G401 (cell line): ENCODE measurements around the gene MZB1. TPM values are rescaled to one million over a fixed set of nuclear protein-coding genes. Genes with fewer than 3 reads are reported as not detected.
"Not testable (repeated sequence)": the region's sequence is repeated elsewhere in the genome, so short reads cannot be mapped to it uniquely, and the experiment has no call there.

Source experiments
- DNase-seq: peaks from one replicate; pipeline ENCODE4 v3.0.0-alpha.2; 2015; ENCODE audit warnings: low spot score
- in situ Hi-C: cut with HindIII; loops from 2 replicates; pipeline ENCODE4 v1.10.0; 2016; ENCODE audit warnings: low sequenced_read_pairs, mixed read lengths
- total RNA-seq: library from RNA; depleted of rRNA; stranded (reverse); fragments of >200 nt; shearing (Covaris generic); gene quantifications from 2 replicates; pipeline ENCODE4 v1.2.3, GENCODE V29; 2014

The MZB1 gene
- total RNA-seq, 1 experiment from 2014 or later, result not detected

DNA sequence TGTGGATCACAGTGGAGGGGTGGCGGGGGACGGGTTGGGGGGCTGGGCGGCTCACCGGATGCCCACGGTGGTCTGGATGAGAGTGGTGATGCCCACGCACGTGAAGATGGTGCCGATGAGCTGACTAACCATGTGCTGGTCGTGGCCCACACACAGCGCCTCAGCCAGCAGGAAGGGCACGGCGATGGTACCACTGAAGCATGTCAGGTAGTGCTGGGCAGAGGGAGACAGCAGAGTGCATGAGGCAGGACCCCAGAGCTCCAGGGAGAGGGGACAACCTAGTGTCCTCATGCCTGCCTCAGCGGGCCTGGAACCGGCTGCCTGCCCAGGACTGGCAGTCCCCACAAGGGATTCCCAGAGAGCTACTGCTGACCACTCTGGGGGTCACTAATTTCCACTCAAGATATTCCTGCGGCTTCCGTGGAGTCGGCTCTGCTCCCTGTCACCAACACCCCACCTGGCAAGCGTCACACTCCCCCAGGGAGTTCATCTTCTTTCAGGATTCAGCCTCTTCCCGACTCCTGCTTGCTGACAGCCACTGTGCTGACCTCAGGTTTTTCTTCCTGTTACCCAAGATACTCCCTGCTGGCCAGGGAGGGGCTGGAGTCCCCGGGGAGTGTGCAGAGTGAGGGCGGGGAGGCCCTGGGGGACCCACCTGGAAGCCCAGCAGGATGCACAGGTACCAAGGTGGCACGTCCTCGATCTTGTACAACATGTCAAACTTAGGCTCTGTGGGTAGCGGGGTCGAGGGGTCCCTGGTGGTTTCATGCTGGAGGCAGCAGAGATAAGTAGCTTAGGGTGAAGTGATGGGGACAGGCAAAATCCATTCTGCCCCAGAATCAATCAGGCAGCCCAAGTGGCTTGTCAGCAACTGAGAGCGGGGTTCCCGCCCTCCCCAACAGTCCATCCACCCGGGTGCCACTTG lies 7.6 kb downstream of the MZB1 start:
- no peak for DNase-seq
- in situ Hi-C loops, result no loop called here

DNA sequence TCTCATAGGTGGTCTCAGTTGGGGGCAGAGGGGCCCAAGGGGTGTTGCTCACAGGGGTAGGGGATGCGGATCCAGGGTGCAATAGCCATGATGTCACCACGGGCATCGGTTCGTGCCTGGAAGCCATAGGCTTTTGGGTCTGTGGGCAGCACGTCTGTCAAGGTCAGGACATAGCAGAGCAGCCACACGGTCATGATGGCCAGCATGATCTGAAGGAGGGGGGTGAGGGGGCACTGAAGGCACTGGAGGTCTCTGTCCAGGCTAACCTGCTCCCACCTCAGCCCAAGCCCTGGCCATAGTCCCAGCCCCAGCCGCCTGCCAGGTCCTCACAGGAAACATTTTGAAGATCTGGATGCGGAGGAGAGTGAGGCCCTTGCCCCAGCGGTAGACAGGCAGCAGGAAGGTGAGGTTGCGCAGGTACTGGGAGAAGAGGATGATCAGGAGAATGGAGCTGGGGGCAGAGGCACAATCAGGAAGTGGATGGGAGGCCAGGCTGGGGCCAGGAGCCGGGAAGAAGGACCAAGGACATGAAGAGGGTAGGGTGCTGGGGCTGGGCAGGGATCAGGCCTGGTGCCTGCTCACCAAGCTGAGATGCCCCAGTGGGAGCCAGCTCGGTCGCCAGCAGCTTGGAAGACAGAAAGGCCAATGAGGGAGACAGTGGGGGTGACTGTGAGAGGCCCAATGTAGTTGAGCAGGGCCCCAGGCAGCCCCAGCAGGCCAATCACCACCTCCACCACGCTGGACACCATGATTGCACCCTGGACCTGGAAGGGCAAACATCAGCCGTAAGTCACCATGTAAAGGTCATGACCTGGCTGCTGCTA lies 9.9 kb downstream of the MZB1 start:
- no peak for DNase-seq
- in situ Hi-C loops, result no loop called here

DNA sequence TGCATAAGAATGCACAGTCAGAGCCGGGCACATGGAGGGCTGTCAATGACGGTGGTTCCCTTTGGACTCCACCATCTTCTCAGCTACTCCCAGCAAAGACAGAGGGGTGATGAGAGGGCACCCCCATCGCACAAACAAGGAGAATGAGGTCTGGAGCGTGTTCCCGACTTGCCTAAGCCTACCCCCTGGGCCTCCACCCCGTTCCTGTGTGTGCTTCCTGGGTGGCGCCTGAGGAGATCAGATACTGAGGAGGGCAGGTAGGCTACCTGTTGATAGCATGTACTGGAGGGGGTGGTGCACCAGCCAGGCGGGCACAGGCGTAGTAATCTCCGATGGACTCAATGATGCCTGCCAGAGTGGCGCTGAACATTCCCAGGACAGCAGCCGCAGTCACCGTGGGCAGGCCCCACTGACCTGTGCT lies 10.8 kb downstream of the MZB1 start:
- no peak for DNase-seq
- in situ Hi-C loops, result no loop called here

DNA sequence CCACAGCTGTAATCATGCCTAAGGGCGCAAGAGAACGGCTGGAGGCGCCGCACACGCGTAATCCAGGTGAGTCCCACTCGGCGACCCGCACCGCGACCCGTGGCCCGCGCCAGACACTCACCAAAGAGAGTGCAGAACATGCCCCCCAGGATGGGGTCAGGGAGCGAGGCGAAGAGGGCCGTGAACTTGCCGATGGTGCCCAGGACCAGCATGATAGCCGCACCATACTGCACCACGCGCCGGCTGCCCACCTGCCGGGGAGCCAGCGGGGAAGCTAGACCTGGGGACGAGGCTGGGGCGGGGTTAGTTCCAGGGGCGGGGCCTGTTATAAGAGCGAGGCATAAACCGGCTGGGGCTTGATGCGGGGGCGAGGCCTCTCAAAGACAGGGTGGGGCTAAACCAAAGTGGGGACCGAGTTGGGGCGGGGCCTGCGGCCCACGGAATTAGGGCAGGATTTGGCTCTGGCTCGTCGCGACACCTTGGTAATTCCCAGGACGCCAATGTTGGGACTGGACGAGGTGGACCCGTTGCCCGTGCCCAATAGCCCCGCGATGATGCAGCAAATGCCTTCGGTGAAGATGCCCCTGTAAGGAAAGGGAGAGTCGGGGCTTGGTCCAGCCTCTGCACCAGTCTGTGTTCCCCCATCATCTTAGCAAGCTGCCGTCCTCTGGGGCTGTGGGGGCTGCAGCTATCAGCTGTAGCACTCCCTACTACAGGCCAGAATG lies 11.4 kb downstream of the MZB1 start:
- DNase-seq, result no peak

DNA sequence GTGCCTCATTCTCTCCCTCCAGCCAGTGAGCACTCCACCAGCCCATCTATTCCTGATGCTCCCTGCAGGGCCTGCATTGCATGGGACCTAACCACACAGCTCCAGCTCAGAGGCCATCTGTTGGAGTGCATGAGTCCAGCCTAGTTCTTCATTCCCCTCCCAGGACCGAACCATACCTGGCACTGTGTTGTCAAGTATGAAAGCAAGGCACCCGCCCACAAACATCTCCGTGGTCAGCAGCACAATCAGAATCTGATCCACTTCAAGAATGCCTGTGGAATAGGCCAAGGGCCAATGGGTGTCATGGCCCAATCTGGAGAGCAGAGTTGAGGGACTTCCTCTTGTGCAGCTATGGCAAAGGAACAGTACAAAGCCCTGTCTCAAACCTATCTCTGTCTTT lies 12.5 kb downstream of the MZB1 start:
- DNase-seq, result no peak
- in situ Hi-C loops, result no loop called here

More for the DNA sequence above, 11.4 kb downstream of the MZB1 start:
- in situ Hi-C loops, result no loop called here

DNA sequence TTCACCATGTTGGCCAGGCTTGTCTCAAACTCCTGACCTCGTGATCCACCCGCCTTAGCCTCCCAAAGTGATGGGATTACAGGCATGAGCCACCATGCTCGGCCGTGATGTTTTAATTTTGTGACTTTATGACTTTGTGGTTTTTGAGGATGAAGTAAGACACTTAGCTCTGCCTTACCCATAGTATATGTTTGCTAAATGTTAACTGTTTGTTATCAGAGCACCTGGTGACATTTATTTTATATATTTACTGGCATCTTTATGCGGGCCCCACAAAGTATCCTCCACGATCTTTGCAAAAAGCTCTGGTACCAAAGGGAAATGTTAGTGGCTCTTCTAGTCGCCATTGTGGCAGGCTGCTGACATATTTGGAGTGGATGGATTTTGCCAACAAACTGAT lies 13.3 kb downstream of the MZB1 start:
- in situ Hi-C loops, result no loop called here
- no peak for DNase-seq

DNA sequence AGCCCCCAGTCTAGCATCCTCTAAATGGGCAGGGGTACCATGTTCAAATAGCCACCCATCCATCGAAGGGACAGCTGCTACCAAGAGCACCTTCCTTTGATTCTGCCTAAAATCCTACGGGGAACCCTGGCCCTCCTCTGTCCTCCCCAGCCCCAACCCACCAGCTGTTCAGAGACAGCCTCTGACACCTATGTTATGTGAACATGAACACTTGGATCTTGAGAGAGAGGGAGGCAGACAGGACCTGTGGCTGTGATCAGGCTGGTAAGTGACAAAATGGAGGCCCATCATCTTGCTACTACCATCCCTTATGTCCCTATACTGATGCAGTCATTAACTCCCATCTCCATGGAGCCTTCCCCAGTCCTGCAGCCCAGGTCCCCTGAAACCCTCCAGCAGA lies 14.8 kb downstream of the MZB1 start:
- in situ Hi-C loops, result no loop called here
- DNase-seq, result no peak

DNA sequence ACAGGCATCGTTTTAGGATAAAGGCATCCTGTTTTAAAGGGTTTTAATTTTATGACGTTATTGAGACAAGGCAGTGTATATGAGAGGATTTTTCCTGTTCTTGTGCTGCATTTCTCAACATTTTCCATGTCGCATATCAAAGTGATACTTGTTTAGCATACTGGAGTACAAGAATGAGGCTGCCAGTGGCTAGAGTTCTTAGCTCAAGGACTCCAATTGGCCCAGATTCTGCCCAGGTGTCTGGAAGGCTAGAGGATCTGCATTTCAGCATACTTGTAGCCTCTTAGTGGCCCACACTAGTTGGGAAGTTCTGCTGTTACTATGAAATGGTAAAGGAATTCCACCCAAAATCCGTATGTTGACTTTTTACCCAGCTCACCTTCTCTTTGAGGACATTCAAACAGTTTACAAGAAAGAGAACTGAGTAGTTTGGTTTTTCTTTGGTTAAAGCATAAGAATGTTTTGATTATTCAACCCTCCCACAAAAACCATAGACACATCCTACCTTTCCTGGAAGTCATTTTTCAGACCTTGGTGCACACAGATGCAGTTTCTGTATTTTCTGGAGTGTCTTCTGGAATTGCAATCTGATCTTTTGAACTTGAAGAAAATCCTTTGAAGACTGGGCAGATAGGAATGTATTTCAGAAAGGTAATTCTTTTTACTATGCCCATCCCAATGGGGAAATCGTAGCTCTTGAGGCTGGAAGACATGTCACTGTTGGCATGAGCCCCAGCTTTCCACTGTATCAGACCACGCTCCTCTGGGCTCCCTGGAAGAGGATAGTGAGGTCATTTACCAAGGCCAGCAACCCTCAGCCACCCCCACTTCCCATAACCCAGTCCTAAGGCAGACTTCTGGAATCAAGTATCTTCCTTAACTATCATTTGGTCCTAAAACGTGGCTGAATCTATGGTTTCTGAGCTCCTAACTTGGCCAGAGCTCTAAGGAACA lies 18.0 kb downstream of the MZB1 start:
- DNase-seq, result no peak
- in situ Hi-C loops, result no loop called here

DNA sequence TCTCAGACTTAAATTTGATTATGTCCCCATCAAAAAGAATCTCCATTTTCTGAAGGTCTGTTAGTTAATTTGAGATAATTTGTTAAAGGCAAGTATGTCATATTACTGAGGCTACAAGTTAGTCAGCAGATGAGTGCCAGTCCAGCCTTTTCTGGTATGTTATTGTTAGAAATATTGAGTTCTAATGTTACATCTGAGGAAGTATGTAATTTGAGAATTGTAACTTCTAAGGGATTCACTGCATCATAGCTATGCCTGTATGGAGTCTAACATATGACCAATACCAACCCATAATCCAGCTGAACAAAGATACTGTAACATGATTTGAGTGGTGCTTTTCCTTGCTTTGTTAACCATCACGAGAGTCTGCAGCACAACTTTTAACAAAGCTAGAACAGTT lies 20.5 kb downstream of the MZB1 start:
- DNase-seq, result no peak
- in situ Hi-C loops, result no loop called here

DNA sequence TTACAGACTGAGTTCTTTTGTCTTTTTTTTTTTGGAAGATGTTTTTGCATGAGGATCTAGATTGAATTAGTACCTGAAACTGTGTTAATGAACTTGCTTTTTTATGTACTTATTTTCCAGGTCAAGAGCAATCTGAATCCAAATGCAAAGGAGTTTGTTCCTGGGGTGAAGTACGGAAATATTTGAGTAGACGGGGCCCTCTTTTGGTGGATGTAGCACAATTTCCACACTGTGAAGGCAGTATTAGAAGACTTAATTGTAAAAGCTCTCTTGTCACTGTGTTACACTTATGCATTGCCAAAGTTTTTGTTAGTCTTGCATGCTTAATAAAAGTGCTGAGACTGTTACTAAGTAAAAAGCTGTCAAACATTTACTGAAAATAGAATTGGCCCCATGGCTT lies 21.1 kb downstream of the MZB1 start:
- DNase-seq, result peak; percentile 33
- in situ Hi-C loops, result no loop called here

DNA sequence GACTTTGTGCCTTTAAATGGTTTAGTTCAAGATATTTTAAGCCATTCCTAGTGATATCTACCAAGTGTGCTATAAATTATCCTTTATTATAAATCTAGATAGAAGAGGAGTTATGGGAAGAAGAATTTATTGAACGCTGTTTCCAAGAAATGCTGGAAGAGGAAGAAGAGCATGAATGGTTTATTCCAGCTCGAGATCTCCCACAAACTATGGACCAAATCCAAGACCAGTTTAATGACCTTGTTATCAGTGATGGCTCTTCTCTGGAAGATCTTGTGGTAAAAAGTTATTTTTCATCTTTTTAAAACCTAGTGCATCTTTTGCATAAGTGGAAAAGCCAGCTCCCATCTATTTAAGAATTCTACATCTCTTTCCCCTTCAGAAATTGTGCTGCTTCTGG lies 25.2 kb downstream of the MZB1 start:
- in situ Hi-C loops, result no loop called here
- no peak for DNase-seq

DNA sequence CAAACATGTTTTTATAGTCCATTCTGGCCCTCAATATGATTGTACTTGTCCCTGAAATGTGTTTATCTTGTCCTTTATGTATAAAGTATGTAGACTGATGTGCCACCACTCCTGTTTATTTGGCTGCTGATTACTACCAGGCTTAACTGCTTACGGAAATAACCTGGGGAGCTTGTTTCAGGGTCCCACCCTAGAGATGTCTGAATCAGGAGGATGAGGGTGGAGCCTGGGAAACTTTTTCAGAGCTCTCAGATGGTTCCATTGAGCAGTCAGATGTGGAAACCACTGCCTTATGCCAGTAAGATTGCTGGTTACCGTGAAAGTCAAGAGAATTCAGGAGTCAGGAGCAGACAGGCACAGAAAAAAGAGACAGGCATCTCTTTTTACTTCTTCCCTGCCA lies 25.8 kb downstream of the MZB1 start:
- in situ Hi-C loops, result no loop called here
- DNase-seq, result no peak

DNA sequence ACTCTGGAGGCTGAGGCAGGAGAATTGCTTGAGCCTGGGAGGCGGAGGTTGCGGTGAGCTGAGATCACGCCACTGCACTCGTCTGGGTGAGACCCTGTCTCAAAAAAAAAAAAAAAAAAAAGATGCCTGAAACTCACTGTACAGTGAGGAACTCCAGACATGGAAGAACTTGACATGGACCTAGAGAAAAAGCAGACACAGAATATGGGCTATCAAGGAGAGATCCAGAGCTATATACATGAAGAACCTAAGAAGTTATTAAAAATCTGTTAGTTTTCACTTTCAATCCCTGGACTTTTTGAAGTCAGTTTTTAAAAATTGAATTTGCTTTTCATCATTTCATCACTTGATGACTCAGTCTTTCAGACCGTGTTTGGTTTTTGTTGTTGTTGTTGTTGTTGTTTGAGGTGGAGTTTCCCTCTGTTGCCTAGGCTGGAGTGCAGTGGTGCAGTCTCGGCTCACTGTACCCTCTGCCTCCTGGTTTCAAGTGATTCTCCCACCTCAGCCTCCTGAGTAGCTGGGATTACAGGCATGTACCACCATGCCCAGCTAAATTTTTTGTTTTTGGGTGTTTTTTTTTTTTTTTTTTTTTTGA lies 27.8 kb downstream of the MZB1 start:
- in situ Hi-C loops, result no loop called here
- DNase-seq, result no peak

DNA sequence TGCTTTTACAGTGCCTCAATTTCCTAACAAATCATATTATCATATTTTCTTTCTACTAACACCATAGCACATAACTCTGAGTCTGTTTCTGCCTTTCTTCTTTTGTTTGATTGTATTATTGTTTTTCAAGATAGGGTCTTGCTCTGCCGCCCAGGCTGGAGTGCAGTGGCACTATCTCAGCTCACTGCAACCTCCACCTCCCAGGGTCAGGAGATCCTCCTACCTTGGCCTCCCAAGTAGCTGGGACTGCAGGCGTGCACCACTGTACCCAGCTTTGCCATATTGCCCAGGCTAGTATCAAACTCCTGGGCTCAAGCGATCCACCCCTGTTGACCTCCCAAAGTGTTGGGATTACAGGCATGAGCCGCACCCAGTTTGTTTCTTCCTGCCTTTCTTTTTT lies 29.3 kb downstream of the MZB1 start:
- in situ Hi-C loops, result no loop called here

DNA sequence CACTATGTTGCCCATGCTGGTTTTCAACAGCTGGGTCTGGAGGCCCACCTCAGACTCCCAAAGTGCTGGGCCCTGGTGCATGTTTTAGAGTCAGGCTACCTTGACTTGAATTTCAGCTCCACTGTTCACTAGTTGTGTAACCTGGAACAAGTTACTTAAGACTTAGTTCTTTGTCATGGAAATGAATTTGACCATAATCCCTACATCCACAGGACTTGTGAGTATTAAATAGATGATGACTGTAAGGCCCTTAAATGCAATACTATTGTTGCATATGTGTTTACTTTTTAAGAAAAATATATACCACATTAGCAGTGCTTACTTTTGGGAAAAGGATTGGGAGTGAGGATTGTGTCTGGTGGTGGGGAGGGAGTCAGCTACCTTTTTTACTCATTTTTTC lies 31.6 kb downstream of the MZB1 start:
- DNase-seq, result no peak
- in situ Hi-C loops, result no loop called here

More for the DNA sequence above, 29.3 kb downstream of the MZB1 start:
- no peak for DNase-seq

DNA sequence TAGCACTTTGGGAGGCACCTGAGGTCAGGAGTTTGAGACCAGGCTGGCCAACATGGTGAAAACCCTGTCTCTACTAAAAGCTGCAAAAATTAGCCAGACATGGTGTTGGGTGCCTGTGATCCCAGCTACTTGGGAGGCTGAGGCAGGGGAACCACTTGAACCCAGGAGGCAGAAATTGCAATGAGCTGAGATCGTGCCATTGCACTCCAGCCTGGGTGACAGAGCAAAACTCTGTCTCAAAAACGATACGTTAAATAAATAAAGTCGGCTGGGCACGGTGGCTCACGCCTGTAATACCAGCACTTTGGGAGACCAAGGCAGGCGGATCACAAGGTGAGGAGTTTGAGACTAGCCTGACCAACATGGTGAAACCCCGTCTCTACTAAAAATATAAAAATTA lies 33.8 kb downstream of the MZB1 start:
- in situ Hi-C loops, DNase-seq: not testable (repeated sequence)

DNA sequence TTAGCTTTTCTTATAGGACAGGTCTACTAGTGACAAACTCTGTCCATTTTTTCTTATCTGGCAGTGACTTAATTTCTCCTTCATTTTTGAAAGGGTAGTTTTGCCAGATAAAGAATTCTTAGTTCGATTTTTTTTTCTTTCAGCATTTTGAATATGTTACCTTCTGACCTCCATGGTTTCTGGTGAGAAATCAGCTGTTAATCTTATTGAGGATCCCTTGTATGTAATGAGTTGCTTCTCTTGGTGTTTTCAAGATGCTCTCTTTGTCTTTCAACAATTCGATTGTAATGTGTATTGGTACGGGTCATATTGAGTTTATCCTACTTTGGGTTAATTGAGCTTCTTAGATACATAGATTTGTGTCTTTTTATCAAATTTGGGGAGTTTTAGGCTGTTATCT lies 35.5 kb downstream of the MZB1 start:
- in situ Hi-C loops, result no loop called here

DNA sequence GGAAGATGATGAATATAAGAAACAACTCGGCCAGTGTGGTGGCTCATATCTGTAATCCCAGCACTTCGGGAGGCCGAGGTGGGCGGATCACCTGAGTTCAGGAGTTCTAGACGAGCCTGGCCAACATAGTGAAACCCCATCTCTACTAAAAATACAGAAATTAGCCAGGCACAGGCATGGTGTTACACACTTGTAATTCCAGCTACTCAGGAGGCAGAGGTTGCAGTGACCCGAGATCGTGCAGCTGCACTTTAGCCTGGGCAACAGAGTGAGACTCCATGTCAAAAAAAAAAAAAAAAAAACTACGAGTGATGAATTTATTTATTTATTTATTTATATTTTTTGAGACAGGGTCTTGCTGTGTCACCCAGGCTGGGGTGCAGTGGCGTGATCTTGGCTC lies 41.9 kb downstream of the MZB1 start:
- DNase-seq, in situ Hi-C loops: not testable (repeated sequence)

More for the DNA sequence above, 35.5 kb downstream of the MZB1 start:
- no peak for DNase-seq
